ENCODE data around the gene SLC34A1. TPM values are rescaled to one million over a fixed set of nuclear protein-coding genes. Genes with fewer than 3 reads are reported as not detected.

SLC34A1 gene
- total and polyA plus RNA-seq, 2 of the 13 experiments (the other 11 are each of a cell fraction or from before 2014, with no cell fraction given): 0.03 to 0.20 TPM

- no peak for TF ChIP-seq ZNF274 (CRISPR knock-in tag; IDR thresholded peaks at IDR 0.05)
- TF ChIP-seq HIVEP1 (CRISPR knock-in tag; IDR thresholded peaks at IDR 0.05): peak; percentile 30; the same call in 1 of the 2 replicates
- TF ChIP-seq ZNF572 (CRISPR knock-in tag; IDR thresholded peaks at IDR 0.05): 0 out of 2 replicates have a peak, but pooled peaks have one; percentile 51
- no peak for TF ChIP-seq CEBPZ (IDR thresholded peaks at IDR 0.05; ENCODE audit: low read length)
- no peak for TF ChIP-seq NR3C1 (CRISPR knock-in tag; IDR thresholded peaks at IDR 0.05)
- no peak for TF ChIP-seq RBM22 (optimal IDR thresholded peaks at IDR 0.05; ENCODE audit: low read length)
- TF ChIP-seq ZNF235 (CRISPR knock-in tag; IDR thresholded peaks at IDR 0.05; ENCODE audit: borderline replicate concordance): no peak
- no peak for TF ChIP-seq ATF4 (CRISPR knock-in tag; IDR thresholded peaks at IDR 0.05)
- no peak for TF ChIP-seq ZGPAT (CRISPR knock-in tag; IDR thresholded peaks at IDR 0.05)
- no peak for TF ChIP-seq AKNA (CRISPR knock-in tag; IDR thresholded peaks at IDR 0.05; ENCODE audit: borderline replicate concordance)
- TF ChIP-seq BHLHE40 (IDR thresholded peaks at IDR 0.05; ENCODE audit: low read length): no peak
- no peak for TF ChIP-seq TMF1 (CRISPR knock-in tag; IDR thresholded peaks at IDR 0.05; ENCODE audit: low read depth)
- no peak for TF ChIP-seq SP2 (CRISPR knock-in tag; IDR thresholded peaks at IDR 0.05)
- TF ChIP-seq ZNF441 (CRISPR knock-in tag; IDR thresholded peaks at IDR 0.05; ENCODE audit: borderline replicate concordance): no peak
- TF ChIP-seq U2AF1 (optimal IDR thresholded peaks at IDR 0.05; ENCODE audit: low read depth, low read length): no peak
- TF ChIP-seq FOXA1 (IDR thresholded peaks at IDR 0.05): no peak
- TF ChIP-seq FOXA1 (CRISPR knock-in tag; IDR thresholded peaks at IDR 0.05): no peak
- no peak for TF ChIP-seq SUZ12 (IDR thresholded peaks at IDR 0.05; ENCODE audit: low read depth, low read length)
- TF ChIP-seq ZNF335 (CRISPR knock-in tag; IDR thresholded peaks at IDR 0.05): no peak
- TF ChIP-seq SETDB1 (CRISPR knock-in tag; IDR thresholded peaks at IDR 0.05; ENCODE audit: borderline replicate concordance): no peak
- TF ChIP-seq CCDC6 (CRISPR knock-in tag; IDR thresholded peaks at IDR 0.05): no peak
Measured at GRCh38 chr5:177425196-177425800, 41.1 kb downstream of the SLC34A1 start (continued).
